GM18873 (cell line): ENCODE data around the gene SIX3.

Experiments
- ATAC-seq: cut with Tn5 transposase; IDR thresholded peaks from one replicate; pipeline ENCODE4 v1.9.1; 2021; ENCODE audit warnings: mild to moderate bottlenecking, moderate library complexity, moderate number of reproducible peaks; ENCODE audit not compliant: unreplicated experiment, low FRiP score

SIX3 gene

DNA sequence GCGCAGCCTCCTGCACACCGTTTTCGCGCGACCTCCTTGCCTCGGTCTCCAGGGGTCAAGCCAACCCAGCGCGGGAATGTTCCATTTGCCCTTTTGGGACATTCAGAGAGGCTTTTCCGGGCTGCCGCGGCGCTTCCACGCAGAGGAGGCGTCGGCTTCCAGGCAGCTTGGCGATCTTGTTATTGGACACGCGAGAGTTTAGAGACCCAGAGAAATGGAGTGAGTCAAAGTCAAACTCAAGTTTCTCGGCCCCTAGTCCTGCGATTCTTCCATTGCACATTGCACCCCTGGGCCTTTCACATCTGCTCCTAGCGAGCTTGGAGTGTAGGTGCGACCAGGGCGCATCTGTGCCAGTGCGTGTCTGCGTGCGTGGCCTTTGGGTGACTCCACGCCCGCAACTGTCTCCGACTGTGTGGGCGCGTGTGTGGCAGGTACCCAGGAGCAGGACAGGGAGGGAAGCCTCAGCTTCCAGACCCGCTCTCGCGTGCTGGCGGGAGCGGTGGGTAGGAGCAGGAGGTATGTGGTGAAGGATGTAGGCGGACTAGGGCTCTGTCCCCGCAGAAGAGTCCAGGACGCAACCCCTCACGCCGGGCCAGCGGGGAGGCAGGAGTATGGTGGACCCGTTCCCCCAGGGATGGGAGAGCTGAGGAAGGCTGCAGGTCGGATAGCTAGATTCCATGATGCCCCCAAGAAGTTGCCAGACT is 13.5 kb downstream of the SIX3 start:
- no peak for ATAC-seq

- no peak for ATAC-seq
Observed at GRCh38 chr2:44955593-44956392, 14.3 kb downstream of the SIX3 start.

DNA sequence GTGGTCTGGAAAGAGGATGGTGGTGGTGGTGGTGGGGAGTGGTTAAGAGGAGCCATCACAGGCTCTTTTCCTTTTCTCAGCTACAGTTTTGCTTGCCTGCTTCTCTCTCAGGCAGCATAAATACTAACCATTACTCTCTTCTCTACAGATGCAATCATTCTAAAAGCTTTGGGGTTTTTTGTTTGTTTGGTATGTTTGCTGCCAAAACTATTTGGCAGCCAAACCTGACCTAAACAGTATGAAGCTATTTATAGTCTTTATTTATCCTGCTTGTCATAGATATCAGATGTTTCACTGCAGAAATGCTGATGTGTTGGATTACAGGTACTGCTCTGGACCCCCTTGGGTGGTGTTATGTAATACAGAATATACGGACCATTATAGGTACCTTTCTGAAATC is 15.3 kb downstream of the SIX3 start:
- ATAC-seq = no peak

- ATAC-seq = no peak
Observed at GRCh38 chr2:44957656-44958327, 16.3 kb downstream of the SIX3 start.

- no peak for ATAC-seq
Observed at GRCh38 chr2:44959855-44960254, 18.4 kb downstream of the SIX3 start.

DNA sequence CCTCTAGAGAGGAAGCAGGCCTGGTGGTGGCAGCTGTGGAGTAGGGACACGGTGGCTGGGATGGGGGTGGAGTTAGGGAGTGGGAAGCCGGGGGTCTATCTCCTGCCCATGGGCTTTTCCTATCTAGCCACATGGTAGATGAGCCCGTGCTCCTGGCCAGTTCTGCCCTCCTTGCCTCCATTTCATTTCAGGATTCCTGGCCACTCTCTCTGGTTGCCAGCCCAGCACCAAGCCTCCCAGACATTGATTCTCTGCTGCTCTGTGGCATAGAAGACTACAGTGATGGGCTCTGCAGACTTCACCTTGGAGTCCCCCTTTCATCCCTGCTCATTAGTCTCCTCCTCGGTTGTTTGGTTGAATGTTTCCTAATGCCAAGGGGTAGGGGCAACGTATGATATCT is 19.4 kb downstream of the SIX3 start:
- ATAC-seq = no peak

- no peak for ATAC-seq
Observed at GRCh38 chr2:44962176-44962695, 20.7 kb downstream of the SIX3 start.

GRCh38 chr2:44964752-44965236 is 23.3 kb downstream of the SIX3 start:
- no peak for ATAC-seq

- no peak for ATAC-seq
Observed at GRCh38 chr2:44965684-44966083, 24.2 kb downstream of the SIX3 start.

DNA sequence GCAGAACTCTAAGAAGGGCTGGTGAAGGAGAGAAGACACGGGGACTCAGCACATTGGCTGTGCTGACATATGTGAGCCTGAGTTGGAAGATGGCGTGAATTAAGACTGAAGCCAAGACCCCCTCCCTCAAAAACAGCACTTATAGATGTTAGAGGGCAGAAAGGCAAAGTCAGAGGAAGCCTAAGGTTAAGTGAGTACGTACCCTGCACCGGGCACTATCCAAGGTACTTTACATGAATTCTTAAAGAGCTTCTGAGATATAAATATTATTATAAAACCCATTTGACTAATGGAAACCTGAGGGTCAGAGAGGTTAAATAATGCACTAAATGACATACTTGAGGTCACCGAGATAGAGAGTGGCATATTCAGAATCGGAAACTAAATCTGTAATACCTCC is 25.6 kb downstream of the SIX3 start:
- ATAC-seq = no peak

DNA sequence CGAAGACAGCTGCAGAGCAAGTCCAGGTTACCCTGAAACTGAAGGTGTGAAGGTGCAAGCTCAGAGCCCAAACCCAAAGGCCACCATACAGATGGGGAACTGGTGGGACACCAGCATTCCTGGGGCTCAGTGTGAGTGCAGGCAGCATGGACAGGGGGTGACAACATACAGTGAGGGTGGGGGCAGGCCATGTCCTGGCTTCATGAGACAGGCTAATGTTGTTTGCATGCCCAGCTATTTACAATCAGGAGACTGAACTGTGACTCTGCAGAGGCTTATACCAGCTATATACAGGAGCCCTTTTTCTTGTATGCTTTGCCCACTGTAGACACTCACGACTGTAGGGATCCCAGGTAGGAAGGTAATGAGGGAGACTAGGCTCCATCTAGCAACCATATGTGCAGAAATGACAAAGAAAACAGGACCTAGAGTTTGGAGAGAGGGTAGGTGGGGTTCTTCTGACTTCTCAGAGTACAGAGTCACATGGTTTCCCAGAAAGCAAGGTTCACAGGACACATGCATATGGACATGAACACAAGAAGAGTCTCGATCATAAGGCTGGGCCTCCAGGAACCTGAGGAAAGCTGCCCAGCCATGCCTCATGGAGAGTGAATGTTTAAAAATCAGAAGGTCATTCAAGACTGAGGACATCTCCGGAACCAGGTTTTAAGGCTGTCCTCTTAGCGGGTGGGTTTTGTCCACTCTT is 26.4 kb downstream of the SIX3 start:
- ATAC-seq = no peak

DNA sequence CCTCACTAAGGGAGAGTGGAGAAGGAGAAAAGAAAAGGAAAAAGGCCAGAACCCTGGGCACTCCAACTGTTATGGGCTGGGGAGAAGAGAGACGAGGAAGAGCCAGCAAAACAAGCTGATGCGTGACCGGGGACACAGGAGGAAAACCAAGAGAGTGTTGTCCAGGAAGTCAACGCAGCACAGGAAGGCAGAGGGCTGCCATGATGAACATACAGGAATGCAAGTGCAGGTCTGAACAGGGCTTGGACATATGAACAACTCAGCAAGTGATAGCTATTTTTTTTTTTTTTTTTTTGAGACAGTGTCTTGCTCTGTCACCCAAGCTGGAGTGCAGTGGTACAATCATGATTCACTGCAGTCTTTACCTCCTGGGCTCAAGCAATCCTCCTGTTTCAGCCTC is 28.4 kb downstream of the SIX3 start:
- ATAC-seq = no peak

DNA sequence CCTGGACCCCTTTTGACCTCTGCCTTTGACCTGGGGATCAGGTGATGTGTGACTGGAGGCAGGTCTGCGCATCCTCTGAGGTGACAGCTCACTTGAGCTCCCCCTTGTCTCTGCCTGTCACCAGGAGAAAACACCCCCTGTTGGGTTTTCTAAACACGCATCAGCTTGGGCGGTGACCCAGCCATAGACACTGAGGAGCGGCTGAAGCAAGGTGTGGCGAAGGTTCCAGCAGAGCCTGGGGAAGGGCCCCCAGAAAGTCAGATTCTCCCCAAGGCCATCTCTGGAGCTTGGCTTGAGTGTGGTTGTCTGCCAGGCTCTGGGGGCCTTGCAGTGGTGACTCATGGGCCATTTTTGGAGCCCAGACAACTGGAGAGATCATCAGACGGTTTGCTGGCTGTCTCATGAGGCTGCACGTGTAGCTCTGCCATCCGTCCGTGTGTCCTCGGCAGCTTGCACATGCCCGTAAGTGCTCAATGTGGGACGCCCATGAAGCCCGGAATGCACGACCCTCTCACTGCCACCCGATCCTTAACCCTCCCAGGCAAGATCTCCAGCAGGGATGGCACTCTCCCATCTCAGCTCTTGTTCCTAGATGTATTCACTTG is 29.4 kb downstream of the SIX3 start:
- ATAC-seq = no peak

- ATAC-seq = no peak
Observed at GRCh38 chr2:44972771-44973535, 31.5 kb downstream of the SIX3 start.

DNA sequence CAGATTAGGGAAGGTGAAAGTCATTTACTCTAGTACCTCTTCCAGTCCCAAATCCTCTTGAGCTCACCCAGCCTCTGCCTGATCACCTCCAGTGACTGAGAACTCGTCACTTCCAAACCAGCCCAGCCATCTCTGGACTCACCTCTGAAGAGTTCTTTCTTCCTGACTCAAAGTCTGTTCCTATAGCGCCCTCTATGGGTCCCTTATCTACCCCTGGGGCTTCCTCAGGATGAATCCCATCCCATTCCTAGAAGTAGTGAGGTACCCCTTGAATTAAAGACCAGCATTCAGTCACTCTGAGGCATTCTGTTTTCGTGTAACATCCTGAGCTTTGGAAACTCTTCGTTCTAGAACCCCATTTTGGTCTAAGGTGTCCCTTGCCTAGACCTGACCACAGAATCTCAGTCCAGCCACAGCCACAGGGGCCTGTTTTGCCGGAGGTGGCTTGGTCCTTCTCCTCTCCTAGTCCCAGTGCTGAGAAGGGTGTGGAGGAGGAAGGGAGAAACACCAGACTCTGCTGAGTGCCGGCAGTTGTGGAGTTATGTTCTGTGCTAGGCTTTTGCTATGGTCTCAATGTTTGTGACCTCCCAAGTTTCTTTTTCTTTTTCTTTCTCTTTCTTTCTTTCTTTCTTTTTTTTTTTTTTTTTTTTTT is 32.7 kb downstream of the SIX3 start:
- no peak for ATAC-seq

DNA sequence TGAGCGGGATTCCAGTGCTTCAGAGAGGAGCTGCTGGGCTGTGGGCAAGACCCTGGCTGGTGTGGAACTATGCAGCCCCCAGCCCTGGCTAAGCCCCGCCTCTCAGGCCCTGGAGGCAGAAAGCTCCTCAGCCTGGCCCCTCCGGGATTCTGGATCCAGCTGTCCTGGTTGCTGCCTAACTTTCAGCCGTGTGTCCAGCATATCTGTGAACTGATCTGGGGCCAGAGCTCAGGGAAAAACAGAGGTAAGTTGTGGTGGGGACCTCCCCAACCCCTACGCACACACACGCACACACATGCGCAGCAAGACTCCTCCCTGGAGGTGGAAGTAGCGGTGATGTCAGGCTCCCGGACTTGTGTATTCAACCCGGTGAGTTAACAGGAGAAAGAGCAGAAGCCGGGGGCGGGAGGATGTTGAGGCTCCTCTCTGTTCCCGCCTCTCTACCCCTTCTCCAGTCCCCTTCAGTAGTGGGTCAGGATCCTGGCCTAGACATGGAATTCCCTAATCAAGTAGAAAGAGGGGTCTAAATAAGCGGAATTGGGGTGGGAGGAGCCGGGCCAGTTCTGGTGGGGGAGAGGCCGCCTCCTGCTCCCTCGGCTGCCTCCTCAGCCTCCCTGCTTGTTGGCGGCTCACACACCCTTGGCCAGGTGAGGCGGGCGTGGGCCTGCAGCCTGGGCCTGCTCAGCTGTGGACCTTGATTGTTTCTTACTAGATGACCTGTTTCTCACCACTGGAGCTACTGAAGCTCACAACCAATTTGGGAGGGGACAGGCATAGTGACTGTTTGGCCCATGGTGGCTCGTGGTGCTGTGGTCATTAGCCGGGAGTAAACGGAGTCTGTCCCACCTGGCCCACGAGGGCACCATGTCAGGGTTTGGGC is 34.3 kb downstream of the SIX3 start:
- no peak for ATAC-seq

GRCh38 chr2:44979581-44979980 is 38.1 kb downstream of the SIX3 start:
- no peak for ATAC-seq
